Stimulated activated CD4-positive, alpha-beta T cell treated with anti-CD3 and anti-CD28 coated beads, Interleukin-2, amount 100 ng/mL, for 4 hours (primary cell): ENCODE results near the gene ZMYND19.
"Not testable (repeated sequence)": the region's sequence is repeated elsewhere in the genome, so short reads cannot be mapped to it uniquely, and the experiment has no call there.

Source experiments
- DNase-seq: peaks from one replicate; pipeline ENCODE4 v3.0.0-alpha.2; 2020; ENCODE audit warnings: low read depth

ZMYND19 gene

GRCh38 chr9:137590469-137591383 is at the start of gene ZMYND19:
Gene ZMYND19, minus strand, starts transcription at chr9:137590512. Its CDS starts 249 bp downstream, at chr9:137590263.
- DNase-seq: peak; percentile 86

GRCh38 chr9:137639303-137640051 is 49.2 kb upstream of the ZMYND19 start:
- DNase-seq: no peak

GRCh38 chr9:137638680-137639079 is 48.4 kb upstream of the ZMYND19 start:
- no peak for DNase-seq

- DNase-seq: no peak
Observed at GRCh38 chr9:137634016-137634415, 43.7 kb upstream of the ZMYND19 start.

GRCh38 chr9:137632230-137633161 is 42.2 kb upstream of the ZMYND19 start:
- no peak for DNase-seq

GRCh38 chr9:137631345-137632229 is 41.3 kb upstream of the ZMYND19 start:
- DNase-seq: no peak

- no peak for DNase-seq
Observed at GRCh38 chr9:137630679-137631078, 40.4 kb upstream of the ZMYND19 start.

GRCh38 chr9:137630126-137630525 is 39.8 kb upstream of the ZMYND19 start:
- DNase-seq: no peak

GRCh38 chr9:137627406-137627805 is 37.1 kb upstream of the ZMYND19 start:
- DNase-seq: not testable (repeated sequence)

- no peak for DNase-seq
Observed at GRCh38 chr9:137626464-137626863, 36.2 kb upstream of the ZMYND19 start.

GRCh38 chr9:137622211-137622610 is 31.9 kb upstream of the ZMYND19 start:
- not testable (repeated sequence) for DNase-seq

- DNase-seq: no peak
Observed at GRCh38 chr9:137621131-137621757, 30.9 kb upstream of the ZMYND19 start.

GRCh38 chr9:137620581-137620980 is 30.3 kb upstream of the ZMYND19 start:
- DNase-seq: no peak

- DNase-seq: no peak
Observed at GRCh38 chr9:137620048-137620405, 29.7 kb upstream of the ZMYND19 start.

GRCh38 chr9:137619240-137620047 is 29.1 kb upstream of the ZMYND19 start:
- no peak for DNase-seq

GRCh38 chr9:137618105-137619067 is 28.1 kb upstream of the ZMYND19 start, which contains the start of gene EHMT1:
Gene EHMT1, plus strand, starts transcription at chr9:137619005. Its CDS starts 24 bp downstream, at chr9:137619029.
- peak; percentile 83 for DNase-seq

- DNase-seq: no peak
Observed at GRCh38 chr9:137615387-137615871, 25.1 kb upstream of the ZMYND19 start.
